ENCODE data around the gene CRIP1.

- TF ChIP-seq CTCF (conservative IDR thresholded peaks at IDR 0.05; ENCODE audit: low read length) (no peak), EZH2phosphoT487 (IDR thresholded peaks at IDR 0.05; ENCODE audit: borderline replicate concordance) (no peak)
Measured at GRCh38 chr14:105530285-105531087, 43.8 kb downstream of the CRIP1 start.
